OCI-LY7 (cell line): ENCODE data around the gene BPIFA3. TPM values are rescaled to one million over a fixed set of nuclear protein-coding genes. Genes with fewer than 3 reads are reported as not detected.

Experiments
- BruUV-seq: library from RNA; stranded (reverse); fragments of 400-500 nt; replicated peaks from 2 replicates; lab custom pipeline; 2021; lab: Mats Ljungman, UMichigan
- CTCF ChIA-PET: fragments of 300-600 bp; sonication (Branson Sonifier 250); formaldehyde crosslinking; loops from one replicate; lab custom pipeline; 2022; ENCODE audit warnings: antibody characterized with exemption; ENCODE audit not compliant: unreplicated experiment; lab: Charles Lee
- POLR2A ChIA-PET: fragments of 300-600 bp; sonication (Branson Sonifier 250); formaldehyde crosslinking; loops from one replicate; lab custom pipeline; 2022; ENCODE audit warnings: antibody characterized with exemption; lab: Charles Lee
- DNase-seq: peaks from one replicate; pipeline ENCODE4 v3.0.0-alpha.2; 2015; ENCODE audit warnings: low spot score
- H2AFZ ChIP-seq: fragments of 200-600 bp; sonication (generic), shearing (Covaris generic); 2 replicates; pipeline ENCODE4 v1.6.1; 2014; ENCODE audit warnings: mild to moderate bottlenecking, antibody characterized with exemption, low read length, moderate library complexity
- H3K27ac ChIP-seq: fragments of 200-600 bp; sonication (generic); 2 replicates; pipeline ENCODE4 v1.5.1; 2014; ENCODE audit warnings: mixed run types, low read depth, mild to moderate bottlenecking, moderate library complexity, low read length, inconsistent platforms; ENCODE audit not compliant: poor library complexity, severe bottlenecking
- H3K36me3 ChIP-seq: fragments of 200-600 bp; sonication (generic); 2 replicates; pipeline ENCODE4 v1.6.1; 2014; ENCODE audit warnings: mild to moderate bottlenecking, antibody characterized with exemption, low read length, moderate library complexity, mixed read lengths; ENCODE audit not compliant: insufficient read depth
- H3K4me1 ChIP-seq: fragments of 200-600 bp; sonication (generic); 2 replicates; pipeline ENCODE4 v1.5.1; 2014; ENCODE audit warnings: mild to moderate bottlenecking, low read length; ENCODE audit not compliant: insufficient read depth, poor library complexity, severe bottlenecking
- H3K4me2 ChIP-seq: fragments of 200-600 bp; sonication (generic); 2 replicates; pipeline ENCODE4 v1.6.1; 2014; ENCODE audit warnings: mild to moderate bottlenecking, low read length
- H3K4me3 ChIP-seq: fragments of 200-600 bp; sonication (generic); 2 replicates; pipeline ENCODE4 v1.5.1; 2014; ENCODE audit warnings: mild to moderate bottlenecking, low read depth, low read length; ENCODE audit not compliant: poor library complexity, severe bottlenecking
- H3K79me2 ChIP-seq: fragments of 200-600 bp; sonication (generic); 2 replicates; pipeline ENCODE4 v1.6.1; 2016; ENCODE audit warnings: low read depth, mild to moderate bottlenecking, low read length, moderate library complexity, mixed read lengths; ENCODE audit not compliant: insufficient read depth
- H3K9me2 ChIP-seq: fragments of 200-600 bp; sonication (generic); 2 replicates; pipeline ENCODE4 v1.6.1; 2016; ENCODE audit warnings: mild to moderate bottlenecking, low read length, mixed read lengths; ENCODE audit not compliant: insufficient read depth
- H3K9me3 ChIP-seq: fragments of 200-600 bp; sonication (generic); 2 replicates; pipeline ENCODE4 v1.6.1; 2014; ENCODE audit warnings: mild to moderate bottlenecking, mixed run types, low read length, mixed read lengths
- H4K20me1 ChIP-seq: fragments of 200-600 bp; sonication (generic); 2 replicates; pipeline ENCODE4 v1.6.1; 2014; ENCODE audit warnings: mild to moderate bottlenecking, antibody characterized with exemption, low read length, moderate library complexity, mixed read lengths; ENCODE audit not compliant: insufficient read depth
- EZH2phosphoT487 ChIP-seq: fragments of 200-600 bp; sonication (generic); IDR thresholded peaks from 2 replicates; pipeline ENCODE4 v1.6.1; 2018; ENCODE audit warnings: low read depth, borderline replicate concordance, mild to moderate bottlenecking, mixed run types, antibody characterized with exemption, low read length, moderate library complexity, mixed read lengths
- intact Hi-C: fragments of 100-400 bp; cut with micrococcal nuclease; formaldehyde crosslinking; loops from one replicate; pipeline ENCODE4 v1.10.0; 2022; ENCODE audit not compliant: unreplicated experiment
- total RNA-seq, 2 experiments: library from RNA; depleted of rRNA in 1 of 2; stranded (reverse); fragments of >200 nt in 1 of 2; shearing (Covaris generic) in 1 of 2; gene quantifications; 2 replicates each; pipeline ENCODE4 v1.2.3, GENCODE V29; 2014 to 2022
- TF ChIP-seq, protein P1 (sequence below): fragments of 200-600 bp; sonication (generic); conservative IDR thresholded peaks from 2 replicates; pipeline ENCODE4 v1.5.1; 2014; ENCODE audit warnings: mild to moderate bottlenecking, antibody characterized with exemption, low read length, moderate library complexity, mixed read lengths

Gene BPIFA3
- total RNA-seq, 2 experiments from 2014 or later: not detected

DNA sequence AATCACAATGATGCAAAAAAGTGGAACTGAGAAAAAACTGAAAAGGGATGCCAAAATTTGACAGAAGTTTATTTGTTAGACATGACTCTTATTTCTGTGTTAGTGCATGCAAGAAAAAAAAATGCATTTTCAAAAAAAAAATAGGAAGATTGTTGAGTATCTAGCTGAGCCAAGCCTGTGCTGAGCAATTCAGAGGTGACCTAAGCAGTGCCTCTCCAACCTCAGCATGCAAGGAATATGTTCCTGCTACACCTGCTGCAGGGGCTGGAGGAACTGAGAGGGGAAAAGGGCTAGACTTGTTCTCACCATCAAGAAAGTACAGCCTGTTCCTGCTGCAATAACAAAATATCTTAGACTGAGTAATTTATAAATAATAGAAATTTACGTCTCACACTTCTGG is 25.2 kb upstream of the BPIFA3 start:
- Histone ChIP-seq H3K4me3 (no peak overlapping the region), H4K20me1 (no peaks in the 10 kb centered on the region), H3K9me2 (no peaks in the 10 kb centered on the region), H3K4me2 (no peak overlapping the region), H3K9me3 (no peaks in the 10 kb centered on the region), H2AFZ (no peak overlapping the region), H3K36me3 (no peaks in the 10 kb centered on the region), H3K4me1 (no peaks in the 10 kb centered on the region), H3K27ac (no peak overlapping the region), H3K79me2 (no peaks in the 10 kb centered on the region)
- ChIA-PET POLR2A (no interaction called here), CTCF (no interaction called here)
- BruUV-seq: no TSS peak
- no peak for DNase-seq
- intact Hi-C loops: no loop called here
- no peak for TF ChIP-seq EZH2phosphoT487
- TF ChIP-seq, protein P1, sequence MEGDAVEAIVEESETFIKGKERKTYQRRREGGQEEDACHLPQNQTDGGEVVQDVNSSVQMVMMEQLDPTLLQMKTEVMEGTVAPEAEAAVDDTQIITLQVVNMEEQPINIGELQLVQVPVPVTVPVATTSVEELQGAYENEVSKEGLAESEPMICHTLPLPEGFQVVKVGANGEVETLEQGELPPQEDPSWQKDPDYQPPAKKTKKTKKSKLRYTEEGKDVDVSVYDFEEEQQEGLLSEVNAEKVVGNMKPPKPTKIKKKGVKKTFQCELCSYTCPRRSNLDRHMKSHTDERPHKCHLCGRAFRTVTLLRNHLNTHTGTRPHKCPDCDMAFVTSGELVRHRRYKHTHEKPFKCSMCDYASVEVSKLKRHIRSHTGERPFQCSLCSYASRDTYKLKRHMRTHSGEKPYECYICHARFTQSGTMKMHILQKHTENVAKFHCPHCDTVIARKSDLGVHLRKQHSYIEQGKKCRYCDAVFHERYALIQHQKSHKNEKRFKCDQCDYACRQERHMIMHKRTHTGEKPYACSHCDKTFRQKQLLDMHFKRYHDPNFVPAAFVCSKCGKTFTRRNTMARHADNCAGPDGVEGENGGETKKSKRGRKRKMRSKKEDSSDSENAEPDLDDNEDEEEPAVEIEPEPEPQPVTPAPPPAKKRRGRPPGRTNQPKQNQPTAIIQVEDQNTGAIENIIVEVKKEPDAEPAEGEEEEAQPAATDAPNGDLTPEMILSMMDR: no peak

DNA sequence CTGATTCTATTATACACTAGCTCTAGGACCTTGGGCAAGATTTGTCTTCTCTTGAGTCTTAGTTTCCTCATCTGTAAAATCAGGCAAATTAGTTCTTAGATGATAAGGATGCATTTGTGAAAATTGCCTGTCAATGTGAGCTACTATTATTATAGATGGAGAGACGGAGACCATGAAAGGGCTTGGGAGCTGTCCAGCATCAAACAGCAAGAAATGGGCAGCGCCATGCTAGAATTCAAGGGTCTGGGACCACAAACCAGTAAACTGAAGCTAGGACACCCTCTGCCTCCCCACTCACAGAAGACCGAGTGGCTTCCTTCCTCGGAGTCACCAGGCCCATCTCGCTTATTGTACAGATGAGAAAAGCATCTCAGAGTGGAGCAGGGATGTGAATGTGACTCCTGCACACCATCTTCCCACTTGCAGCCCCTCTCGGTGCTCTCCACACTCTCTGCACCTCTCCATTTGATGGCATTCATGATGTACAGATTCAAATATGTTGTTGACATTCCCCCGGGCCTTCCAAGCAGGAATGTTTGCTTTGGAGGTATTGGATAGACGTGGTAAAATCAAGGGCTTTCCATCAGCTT is 24.1 kb upstream of the BPIFA3 start:
- POLR2A ChIA-PET: no interaction called here
- H2AFZ ChIP-seq: no peak overlapping the region
- intact Hi-C loops: no loop called here
- BruUV-seq: no TSS peak
- no peaks in the 10 kb centered on the region for H3K36me3 ChIP-seq
- H4K20me1 ChIP-seq: no peaks in the 10 kb centered on the region
- H3K4me3 ChIP-seq: no peak overlapping the region
- H3K27ac ChIP-seq: no peak overlapping the region
- TF ChIP-seq, protein P1: no peak
- no peak for TF ChIP-seq EZH2phosphoT487
- no peak overlapping the region for H3K4me2 ChIP-seq
- no peaks in the 10 kb centered on the region for H3K9me3 ChIP-seq
- no peak for DNase-seq
- H3K9me2 ChIP-seq: no peaks in the 10 kb centered on the region
- H3K4me1 ChIP-seq: no peaks in the 10 kb centered on the region
- H3K79me2 ChIP-seq: no peaks in the 10 kb centered on the region
- CTCF ChIA-PET: no interaction called here

DNA sequence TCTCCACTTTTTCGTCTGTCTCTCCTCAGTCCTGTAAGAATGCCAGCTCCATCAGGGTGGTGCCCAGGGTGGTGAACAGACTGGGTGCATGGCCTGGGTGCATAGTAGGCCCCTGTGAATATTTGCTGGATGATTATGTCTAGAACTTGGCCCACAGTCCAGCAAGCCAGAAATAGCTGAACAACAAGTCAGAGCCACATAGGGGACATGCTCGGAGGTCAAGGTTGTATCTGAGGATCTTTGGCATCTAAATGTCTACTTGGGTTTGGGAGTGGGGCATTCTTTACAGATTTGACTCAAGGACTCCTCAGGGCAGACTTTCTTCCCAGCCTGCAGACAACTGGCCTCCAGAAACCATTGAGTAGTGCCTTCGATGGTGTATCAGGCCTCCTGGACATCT is 18.1 kb upstream of the BPIFA3 start:
- DNase-seq: no peak
- Histone ChIP-seq H4K20me1 (no peaks in the 10 kb centered on the region), H3K4me1 (no peaks in the 10 kb centered on the region), H3K36me3 (no peaks in the 10 kb centered on the region), H3K9me3 (no peaks in the 10 kb centered on the region), H3K79me2 (no peaks in the 10 kb centered on the region), H3K27ac (no peak overlapping the region), H3K4me2 (no peak overlapping the region), H2AFZ (no peak overlapping the region), H3K4me3 (no peak overlapping the region), H3K9me2 (no peaks in the 10 kb centered on the region)
- ChIA-PET POLR2A (no interaction called here), CTCF (no interaction called here)
- BruUV-seq: no TSS peak
- intact Hi-C loops: no loop called here
- TF ChIP-seq, protein P1: no peak
- no peak for TF ChIP-seq EZH2phosphoT487
